Hepatic stellate cell (primary cell): ENCODE results near the gene HAO2.

Source experiments
- DNase-seq: peaks from one replicate; pipeline ENCODE4 v3.0.0; 2011; ENCODE audit warnings: low spot score

Gene HAO2

DNA sequence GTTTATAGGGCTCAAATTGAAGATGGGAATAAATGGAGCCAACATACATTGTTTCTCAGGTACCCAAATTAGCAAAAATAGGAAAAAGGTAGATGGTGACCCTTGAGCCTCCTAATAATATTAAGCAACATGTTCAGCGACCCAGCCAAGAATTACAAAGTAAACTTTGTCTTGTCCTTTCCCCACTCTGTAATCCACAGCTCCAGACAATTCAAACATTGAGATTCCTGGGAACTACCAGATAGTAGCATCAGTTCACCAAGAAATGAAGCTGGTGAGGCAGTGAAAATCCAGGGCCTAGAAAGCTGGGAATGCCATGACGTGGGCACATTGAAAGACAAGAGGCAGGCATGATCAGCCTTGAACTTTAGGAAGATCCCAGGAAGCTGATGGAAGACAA is 11.7 kb downstream of the HAO2 start:
- no peak for DNase-seq

DNA sequence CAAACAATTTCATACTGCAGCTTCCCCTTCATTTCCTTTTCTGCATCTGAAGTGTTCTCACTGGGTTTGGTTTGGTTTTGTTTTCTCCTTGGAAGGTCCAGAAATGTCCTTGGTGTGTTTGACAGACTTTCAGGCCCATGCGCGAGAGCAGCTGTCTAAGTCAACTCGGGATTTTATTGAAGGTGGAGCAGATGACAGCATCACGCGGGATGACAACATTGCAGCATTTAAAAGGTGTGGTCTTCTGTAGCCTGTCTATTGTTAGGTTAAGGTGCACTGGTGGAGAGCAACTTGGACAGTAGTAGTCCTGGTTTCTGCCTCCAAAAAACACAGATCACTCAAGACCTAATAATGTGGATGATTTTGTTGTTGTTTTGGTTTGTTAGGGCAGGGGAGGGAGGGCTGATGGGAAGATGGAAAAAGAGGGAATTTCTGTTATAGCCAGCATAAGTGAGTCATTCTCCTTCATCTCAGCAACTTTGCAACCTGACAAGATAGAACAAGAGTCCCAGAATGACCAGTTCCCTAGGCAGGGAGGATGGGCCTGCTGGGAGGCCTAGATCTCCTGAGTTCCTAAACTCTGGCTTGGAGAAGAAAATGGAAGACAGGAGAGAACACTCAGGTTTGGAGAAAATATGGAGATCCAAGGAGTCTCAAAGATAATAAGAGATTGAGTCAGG is 12.5 kb downstream of the HAO2 start:
- DNase-seq, result no peak

DNA sequence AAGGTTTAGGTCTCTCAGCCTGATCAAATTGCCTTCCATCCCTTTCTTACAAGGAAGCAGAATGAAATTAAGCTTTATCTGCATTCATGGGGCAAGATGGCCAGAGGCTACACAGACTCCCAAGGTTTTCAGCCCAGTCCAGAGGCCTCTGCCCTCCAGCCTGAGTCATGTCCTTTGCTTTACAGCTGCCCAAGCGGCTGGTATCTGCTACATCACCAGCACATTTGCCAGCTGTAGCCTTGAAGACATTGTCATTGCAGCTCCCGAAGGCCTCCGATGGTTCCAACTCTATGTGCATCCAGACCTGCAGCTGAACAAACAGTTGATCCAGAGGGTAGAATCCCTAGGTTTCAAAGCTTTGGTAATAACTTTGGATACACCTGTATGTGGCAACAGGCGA is 16.0 kb downstream of the HAO2 start:
- DNase-seq, result no peak

DNA sequence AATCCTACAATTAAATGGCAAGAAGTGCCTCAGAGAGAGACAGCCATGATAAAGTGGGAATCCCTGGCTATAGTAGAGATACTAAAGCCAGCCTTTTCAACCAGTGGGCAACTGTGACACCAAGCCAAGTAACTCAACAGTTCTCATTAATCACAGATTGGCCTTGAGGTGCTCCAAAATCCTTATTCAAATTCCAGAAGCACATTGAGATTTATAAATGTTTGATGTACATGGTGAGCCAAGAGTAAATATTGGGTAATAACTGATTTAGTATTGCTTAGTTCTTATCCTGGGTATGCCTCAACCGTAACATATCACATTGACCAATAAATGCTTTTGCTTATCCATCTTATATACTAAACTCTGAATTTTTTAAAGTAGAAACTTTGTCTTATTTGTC is 17.1 kb downstream of the HAO2 start:
- DNase-seq, result no peak

DNA sequence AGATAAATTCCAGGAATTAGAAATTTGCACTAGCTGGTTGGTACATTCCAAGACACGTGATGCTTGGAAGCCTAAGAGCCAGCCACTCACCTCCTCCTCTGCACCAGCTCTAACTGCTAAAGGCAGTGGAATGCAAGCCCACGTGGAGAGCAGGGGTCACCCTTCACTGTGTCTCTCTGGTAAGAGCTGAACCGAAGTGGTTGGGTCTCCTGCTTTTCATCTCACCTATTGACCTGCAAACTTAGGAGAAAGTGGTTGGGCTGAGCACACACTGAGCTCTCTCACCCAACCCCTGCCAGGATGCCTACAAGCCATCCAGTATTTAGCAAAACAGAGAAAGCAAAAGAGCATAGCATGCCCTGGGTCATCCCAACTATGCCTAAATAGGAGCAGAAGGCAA is 19.3 kb downstream of the HAO2 start:
- DNase-seq, result no peak

DNA sequence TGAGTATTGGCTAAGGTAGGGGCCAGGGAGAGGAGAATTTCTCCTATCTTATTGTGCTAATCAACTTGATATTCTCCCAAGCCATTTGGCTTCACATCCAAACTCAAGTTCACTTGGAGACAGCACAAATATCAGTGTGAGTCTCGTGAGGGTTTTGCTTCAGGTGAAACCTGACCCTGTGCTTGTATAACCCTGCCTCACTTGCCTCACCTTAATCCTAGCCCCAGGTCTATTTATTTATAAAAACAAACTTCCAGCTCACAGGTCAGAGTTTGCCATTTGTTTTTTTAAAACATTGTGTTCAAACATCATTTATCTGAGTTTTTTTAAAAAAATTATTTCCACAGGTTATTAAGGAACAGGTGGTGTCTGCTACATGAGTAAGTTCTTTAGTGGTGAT is 19.9 kb downstream of the HAO2 start:
- no peak for DNase-seq

DNA sequence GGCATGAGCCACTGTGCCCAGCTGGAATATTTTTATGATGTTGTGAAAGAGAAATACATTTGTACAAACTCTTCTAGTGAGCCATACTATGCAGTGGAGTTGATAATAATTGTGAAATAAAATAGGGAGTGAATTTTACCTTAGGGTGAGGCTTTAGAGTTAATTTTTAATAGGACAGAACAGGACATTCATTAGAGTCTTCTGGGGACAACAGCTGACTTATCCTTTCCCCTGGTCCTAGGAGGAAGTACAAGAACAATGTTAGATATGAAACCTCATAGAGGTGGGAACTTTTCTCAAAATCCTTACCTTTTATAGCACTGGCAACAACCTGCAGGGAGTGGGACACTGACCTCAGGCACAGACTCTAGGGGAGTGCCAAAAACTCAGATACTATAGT is 21.9 kb downstream of the HAO2 start:
- no peak for DNase-seq

DNA sequence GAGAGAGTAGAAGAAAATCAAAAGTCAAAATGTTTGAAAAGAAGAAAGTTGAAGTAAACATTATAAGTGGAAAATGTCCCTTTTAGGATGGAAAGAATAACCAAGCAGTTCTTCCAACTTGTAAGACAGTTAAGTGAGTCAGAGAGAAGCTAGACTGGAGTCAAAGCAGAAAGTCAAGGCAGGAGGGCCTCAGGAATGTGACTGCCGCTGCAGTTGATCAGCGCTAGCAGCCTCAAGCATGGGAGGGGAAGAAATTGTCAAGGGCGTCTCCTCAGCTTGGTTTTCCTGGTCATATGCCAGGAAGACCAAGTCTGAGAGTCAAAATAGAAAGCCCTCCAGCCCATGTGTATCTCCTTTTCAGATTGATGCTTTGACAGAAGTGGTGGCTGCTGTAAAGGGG is 23.2 kb downstream of the HAO2 start:
- DNase-seq, result no peak

DNA sequence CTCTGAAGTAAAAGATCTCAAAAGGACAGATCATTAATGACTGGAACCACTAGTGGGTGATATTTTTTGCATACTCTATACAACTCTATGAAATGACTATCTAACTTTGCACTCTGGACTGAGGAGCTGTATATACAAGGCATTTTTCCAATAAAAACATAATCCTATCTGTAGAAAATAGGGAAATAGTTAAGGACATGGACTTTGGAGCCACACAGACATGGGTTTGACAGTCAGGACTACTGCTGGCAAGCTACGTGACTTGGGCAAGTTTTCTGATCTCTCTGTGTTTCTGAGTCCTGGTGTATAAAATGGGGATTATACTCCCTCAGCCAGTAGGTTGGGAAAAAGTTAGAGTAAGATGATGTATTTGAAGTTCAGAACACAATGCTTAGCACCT is 25.5 kb downstream of the HAO2 start:
- DNase-seq, result no peak

DNA sequence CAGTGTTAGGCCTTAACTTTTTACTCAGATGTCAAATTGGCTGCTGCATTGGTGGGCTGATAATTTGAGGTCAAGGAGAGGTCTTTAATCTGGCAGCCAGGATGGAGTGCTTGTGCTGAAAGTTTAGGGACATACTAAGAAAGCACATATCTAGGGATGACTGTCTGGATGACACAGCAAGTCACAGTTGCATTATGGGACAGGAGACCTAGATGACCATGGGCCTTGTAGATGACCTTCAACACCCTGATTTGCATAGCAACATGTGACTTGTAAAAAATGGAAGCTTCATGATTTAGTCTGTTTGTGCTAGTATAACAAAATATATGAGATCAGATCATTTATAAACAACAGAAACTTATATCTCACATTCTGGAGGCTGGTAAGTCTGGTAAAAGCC is 28.4 kb downstream of the HAO2 start:
- no peak for DNase-seq

DNA sequence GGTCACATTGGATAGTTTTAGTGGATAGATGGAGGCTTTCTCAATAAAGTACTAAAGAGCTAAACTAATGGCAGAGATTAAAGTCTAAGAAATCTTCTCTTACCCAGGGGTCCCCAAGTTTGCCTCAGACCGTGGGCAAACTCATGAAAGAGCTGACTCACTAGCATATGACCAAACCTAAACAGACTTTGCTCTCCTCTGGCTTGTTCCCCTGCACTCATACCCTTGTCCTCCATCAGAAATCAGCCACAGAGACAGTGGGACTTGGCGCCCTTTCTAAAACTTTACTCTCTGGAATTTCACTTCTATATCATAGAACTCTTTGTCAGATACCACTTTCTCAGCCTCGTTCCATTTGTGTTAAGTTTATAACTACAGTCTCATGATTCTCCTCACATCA is 29.4 kb downstream of the HAO2 start:
- DNase-seq, result no peak

DNA sequence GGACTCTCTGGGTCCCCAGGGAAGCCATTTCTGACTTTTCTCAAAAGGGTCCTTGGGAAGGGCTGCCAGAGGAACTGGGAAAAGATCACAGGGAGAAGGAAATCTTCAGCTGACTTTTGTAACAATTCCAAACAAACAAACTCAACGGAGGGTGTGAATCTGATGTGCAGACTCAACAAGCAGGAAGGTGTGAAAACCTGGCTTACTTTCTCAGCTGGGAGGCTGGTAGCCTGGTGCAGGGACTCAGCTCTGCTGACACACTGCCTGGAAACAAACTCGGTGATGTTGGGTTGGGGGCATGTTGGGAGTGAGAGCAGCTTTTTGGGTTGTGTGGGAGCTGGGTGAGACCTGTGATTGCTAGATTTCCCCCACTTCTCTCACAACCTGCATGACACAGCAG is 36.2 kb downstream of the HAO2 start:
- DNase-seq, result no peak

DNA sequence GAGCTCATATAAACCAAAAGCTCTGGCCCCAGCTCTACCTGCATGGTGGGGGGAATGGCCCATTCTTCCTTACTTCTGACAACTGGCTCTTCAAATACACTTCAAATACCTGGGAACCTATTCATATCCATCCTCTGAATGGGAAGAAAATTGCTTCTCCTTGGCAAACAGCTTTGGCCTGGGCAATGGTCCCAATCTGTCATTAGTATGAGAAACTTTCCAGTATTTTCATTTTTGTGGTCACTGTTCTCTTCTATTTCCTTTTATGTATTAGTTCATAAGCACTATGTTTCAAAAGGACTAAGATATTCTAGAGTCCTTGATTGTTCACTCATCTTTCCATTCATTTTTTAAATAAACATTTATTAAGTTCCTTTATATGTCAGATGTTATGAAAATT is 41.1 kb downstream of the HAO2 start:
- no peak for DNase-seq

DNA sequence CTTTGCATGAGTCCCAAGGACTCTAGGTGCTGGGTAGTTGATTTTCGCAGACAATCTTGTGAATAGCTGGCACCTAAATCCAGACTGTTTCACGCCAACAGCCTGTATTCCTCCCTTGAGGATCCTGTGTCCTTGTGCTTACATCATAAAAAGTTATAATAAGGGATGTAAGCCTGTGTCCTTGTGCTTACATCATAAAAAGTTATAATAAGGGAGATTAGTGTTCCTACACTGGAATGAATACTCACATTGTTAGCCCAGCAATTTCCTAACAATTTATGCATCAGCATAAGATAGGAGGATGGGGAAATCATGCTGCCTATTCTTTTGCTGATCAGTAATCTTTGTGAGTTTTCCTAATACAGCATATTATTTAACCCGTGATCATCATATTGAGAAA is 42.4 kb downstream of the HAO2 start:
- DNase-seq, result no peak

DNA sequence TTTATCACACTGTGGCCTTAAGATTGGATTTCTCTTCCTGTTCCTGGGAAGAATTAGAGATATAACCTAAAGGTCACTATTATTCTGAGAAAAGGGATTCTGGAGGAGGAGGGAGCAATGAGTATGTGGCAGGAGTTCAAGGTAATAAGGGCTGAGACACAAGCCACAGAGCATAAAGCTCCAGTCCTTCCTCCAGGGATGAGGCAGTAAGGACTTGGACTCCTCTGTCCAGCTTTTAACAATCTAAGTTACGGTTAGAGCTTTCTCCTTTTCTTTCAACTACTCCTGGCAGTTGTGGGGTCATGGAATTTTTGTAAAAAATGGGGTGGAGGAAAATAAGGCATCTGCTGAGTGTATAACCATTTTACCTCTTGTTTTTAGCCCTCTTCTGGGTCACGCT is 46.4 kb downstream of the HAO2 start, which contains the start of gene HSD3B2:
Gene HSD3B2, plus strand, starts transcription at position 201 of the 400 bp plus-strand sequence. CDS start 270 bp downstream, outside the sequence.
- DNase-seq, result no peak

DNA sequence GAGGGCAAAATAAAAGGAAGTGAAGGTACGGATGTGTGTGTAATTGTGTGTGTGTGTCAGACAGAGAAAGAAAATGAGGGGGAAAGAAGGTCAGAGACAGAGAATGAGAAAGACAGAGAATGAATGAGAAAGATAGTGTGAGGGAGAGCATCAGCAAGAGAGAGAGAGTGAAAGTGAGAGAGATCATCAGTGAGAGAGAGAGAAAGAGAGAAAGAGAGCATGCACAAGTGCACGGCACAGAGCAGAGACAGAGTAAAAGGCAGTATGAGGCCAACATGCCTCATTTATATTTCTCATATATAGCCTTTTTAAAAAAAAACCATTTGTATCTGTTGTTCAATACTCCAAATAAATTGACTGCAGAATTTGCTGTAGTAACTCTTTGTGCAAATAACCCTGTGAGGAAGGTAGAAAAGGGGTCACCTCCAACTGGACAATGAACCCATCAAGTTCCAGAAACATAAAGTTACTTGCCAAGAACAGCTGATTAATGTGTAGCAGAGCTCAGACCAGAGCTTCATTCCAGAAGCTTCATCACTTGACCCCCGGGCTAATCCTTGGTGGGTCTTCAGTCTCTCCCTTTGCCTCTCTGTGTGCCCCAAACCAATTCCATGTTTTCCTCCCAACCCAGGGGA is 47.5 kb downstream of the HAO2 start:
- DNase-seq, result no peak

DNA sequence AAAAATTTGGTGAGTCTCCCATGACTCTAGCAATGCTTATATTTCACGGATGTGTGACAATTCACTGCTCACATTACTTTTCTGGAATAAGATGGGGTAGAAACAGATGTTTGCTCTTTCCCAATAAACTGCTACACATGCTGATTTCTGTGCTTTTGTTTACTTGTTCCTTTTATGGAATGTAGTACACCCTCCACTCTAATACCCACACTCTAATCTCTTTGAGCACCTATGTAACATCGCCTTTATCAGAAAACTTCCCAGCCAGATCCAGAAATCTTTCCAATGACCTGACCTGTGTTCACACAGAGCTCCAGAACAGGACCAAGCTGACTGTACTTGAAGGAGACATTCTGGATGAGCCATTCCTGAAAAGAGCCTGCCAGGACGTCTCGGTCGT is 50.5 kb downstream of the HAO2 start:
- no peak for DNase-seq

DNA sequence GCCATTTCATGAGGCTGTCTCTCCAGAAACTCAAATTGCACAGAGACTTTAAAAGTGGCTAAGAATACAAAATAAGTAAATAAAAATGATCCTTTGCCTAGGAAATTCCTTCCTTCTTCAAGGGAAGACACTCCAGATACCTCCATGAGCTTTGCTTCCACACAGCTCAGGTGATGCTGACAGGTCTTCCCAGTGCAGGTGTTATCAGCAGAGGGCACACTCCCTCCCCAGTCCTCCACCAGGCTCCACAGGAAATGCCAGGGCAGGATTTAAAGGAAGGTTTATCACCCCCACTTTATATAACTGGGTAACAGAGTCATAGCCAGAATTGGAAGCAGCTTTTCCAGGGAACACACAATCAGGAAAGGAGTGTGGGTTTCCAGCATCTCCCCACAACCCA is 52.1 kb downstream of the HAO2 start:
- no peak for DNase-seq

DNA sequence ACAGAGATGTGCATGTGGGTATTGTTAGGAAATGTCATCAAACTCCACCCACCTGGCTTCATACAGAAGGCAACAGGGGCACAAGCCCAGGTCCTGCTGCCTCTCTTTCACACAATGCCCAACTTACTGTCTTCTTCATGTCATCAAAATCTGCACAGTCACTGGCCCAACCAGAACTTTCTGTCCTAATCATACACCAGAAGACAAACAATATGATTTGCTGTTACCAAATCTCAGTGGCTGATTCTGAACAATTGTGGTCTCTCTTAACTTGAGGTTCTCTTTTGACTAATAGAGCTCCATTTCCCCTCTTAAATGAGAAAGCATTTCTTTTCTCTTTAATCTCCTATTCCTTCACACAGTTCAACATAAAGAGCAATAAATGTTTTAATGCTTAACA is 54.0 kb downstream of the HAO2 start:
- no peak for DNase-seq

DNA sequence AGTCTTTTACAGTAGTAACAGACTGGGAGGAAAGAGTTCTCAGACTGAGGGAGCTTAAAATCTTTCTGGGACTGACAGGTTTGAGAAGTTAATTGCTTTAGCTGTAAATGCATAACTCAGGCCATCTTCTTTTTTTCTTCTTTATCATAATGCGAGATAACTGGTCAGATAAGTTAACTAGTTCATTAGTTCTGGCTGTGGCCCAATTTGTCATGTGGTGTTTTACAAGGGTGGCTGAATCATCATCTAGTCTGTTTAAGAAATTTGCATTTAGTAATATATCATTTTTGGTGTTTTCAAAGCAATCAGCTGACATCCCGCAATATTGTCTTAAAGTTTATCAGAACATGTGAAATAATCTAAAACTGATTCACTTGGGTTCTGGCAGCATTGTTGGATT is 60.4 kb downstream of the HAO2 start:
- DNase-seq, result no peak

DNA sequence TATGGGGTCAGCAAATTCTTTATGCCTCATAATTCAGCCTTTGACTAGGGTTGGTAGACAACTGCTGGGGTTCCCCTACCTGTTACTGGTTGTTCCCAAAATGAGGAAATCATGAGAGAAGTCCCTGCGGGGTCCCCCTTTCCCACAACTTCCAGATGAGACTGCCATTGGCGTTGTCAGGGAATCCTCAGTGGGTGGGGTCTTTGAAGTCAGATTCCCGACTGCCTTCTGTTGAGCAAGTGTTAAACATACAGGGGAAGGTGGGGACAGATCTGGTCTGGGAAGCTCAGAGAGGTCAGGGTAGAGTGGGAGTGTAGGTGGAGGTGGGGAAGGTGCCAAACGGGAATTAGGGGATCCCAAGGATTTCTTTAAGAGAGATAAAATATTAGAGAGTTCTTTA is 61.1 kb downstream of the HAO2 start:
- no peak for DNase-seq

DNA sequence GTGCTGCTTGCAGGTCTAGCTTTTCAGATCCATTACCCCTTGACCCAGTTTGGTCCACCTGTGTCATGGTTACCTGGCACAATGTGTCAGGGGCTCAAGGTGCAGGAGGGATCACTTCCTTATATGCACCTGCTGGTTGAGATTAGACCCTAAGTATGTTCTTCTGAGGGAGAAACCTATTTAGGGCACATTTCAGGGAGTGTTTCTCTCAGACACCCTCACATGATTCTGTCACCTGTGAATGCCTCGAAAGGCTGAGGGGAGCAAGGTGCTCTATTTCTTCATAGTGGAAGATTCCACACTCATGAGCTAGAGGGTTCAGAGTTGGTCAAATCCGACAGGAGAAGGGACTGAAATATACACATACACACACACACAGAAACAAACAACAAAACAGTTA is 61.9 kb downstream of the HAO2 start:
- no peak for DNase-seq

DNA sequence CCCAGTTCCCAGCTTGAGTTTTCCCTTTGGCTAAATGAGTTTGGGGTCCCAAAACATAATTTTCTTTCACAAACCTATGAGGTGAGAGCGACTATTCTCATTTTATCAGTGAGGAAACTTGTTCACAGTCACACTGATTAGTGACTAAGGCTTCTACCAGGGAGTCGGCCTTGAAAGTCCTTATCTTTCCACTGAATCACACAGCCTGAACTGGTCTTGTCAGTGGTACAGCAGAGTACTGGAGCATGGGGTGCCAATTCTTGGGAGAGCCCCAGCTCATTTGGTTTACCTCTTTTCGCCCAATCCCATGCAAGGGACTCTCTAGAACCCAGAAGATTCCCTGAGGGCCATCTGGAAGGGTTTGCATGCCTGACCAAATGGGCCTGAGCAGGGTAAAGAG is 63.3 kb downstream of the HAO2 start:
- no peak for DNase-seq

DNA sequence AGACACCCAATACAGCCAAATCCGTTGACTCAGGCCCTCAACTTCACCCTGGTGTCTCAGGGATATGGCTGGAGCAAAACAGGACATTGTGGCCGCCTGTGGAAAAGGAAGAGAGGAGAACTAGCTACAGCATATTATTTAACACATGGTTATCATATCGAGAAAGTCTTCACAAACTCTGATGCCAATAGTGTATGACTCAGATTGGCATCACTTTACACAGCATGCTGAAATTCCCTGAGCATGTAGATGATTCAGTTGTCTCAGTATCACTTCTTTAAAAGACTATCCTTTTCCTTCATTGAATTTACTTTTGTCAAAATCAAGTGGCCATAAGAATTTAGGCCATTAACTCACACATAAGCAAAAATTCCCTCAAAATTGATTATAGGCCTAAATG is 66.5 kb downstream of the HAO2 start:
- DNase-seq, result no peak
